HFFc6 (cell line): ENCODE data around the gene HBS1L. TPM values are rescaled to one million over a fixed set of nuclear protein-coding genes. Genes with fewer than 3 reads are reported as not detected.

Experiments
- DNase-seq: peaks from one replicate; pipeline ENCODE4 v3.0.0-alpha.2; 2018
- H3K27ac Mint-ChIP-seq: 2 replicates; pipeline ENCODE4 v1.8.0; 2020; ENCODE audit warnings: mild to moderate bottlenecking, mixed read lengths
- H3K27me3 Mint-ChIP-seq: 2 replicates; pipeline ENCODE4 v1.8.0; 2021; ENCODE audit warnings: mild to moderate bottlenecking, moderate library complexity, mixed read lengths; ENCODE audit not compliant: insufficient read depth
- H3K36me3 Mint-ChIP-seq: 2 replicates; pipeline ENCODE4 v1.8.0; 2021; ENCODE audit warnings: low read depth, mixed read lengths
- H3K4me1 Mint-ChIP-seq: 2 replicates; pipeline ENCODE4 v1.8.0; 2020; ENCODE audit warnings: low read depth, mixed read lengths
- H3K4me3 Mint-ChIP-seq: 2 replicates; pipeline ENCODE4 v1.8.0; 2020; ENCODE audit warnings: mild to moderate bottlenecking, moderate library complexity, mixed read lengths
- H3K9me3 Mint-ChIP-seq: 2 replicates; pipeline ENCODE4 v1.8.0; 2020; ENCODE audit warnings: mild to moderate bottlenecking, mixed read lengths
- total RNA-seq, 6 experiments: library from RNA; stranded (reverse); fragmentation: NEBNext Ultra II Directional; extraction: Animal tissue kit (Norgen Biotek cat#: 25700); gene quantifications; 2 replicates in 1 of 6; 3 replicates in 5 of 6; pipeline ENCODE4 v1.2.3, GENCODE V29; 2021
- TF ChIP-seq, protein P1 (sequence below): fragments of 200-600 bp; sonication (generic); IDR thresholded peaks from 2 replicates; pipeline ENCODE4 v1.5.0; 2021; ENCODE audit warnings: antibody characterized with exemption, mild to moderate bottlenecking

HBS1L gene
- total RNA-seq, 6 experiments from 2014 or later = 100 to 123 (median 107) TPM

DNA sequence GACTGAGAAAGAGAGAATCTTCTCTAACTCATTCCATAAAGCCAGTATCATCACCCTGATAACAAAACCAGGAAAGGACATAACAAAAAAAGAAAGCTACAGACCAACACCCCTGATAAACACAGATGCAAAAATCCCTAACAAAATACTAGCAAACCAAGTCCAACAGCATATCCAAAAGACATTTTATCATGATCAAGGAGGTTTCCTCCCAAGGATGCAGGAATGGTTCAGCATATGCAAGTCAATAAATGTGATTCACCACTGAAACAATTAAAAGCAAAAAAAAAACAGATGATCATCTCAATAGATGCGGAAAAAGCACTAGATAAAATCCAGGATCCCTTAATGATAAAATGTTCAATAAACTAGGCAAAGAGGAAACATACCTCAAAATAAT, 80.3 kb downstream of the HBS1L start:
- Mint-ChIP-seq H3K27me3 (no peaks in the 10 kb centered on the region; the same call in 1 of the 2 replicates), H3K4me1 (no peaks in the 10 kb centered on the region), H3K36me3 (peaks cover 35% of the 10 kb centered on the region), H3K4me3 (no peak overlapping the region), H3K27ac (no peak overlapping the region), H3K9me3 (no peaks in the 10 kb centered on the region)
- TF ChIP-seq, protein P1, sequence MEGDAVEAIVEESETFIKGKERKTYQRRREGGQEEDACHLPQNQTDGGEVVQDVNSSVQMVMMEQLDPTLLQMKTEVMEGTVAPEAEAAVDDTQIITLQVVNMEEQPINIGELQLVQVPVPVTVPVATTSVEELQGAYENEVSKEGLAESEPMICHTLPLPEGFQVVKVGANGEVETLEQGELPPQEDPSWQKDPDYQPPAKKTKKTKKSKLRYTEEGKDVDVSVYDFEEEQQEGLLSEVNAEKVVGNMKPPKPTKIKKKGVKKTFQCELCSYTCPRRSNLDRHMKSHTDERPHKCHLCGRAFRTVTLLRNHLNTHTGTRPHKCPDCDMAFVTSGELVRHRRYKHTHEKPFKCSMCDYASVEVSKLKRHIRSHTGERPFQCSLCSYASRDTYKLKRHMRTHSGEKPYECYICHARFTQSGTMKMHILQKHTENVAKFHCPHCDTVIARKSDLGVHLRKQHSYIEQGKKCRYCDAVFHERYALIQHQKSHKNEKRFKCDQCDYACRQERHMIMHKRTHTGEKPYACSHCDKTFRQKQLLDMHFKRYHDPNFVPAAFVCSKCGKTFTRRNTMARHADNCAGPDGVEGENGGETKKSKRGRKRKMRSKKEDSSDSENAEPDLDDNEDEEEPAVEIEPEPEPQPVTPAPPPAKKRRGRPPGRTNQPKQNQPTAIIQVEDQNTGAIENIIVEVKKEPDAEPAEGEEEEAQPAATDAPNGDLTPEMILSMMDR = no peak
- no peak for DNase-seq

DNA sequence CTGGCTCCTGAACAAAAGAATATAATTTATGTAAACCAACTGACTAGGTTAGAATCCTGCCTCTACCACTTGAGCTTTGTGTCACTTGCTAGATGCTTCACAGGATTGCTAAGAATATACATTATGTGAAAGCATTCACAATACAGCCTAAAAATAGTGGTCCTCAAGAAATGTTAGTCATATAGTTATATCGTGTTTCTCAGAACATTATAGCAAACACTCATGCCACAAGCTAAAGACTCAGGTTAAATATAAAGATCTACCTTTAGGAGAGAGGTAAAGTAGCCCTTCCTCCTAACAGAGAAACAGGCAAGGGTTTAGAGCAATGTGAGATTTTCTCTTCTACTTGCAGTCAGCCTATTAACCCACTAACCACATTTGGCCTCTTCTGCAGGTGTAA, 86.9 kb downstream of the HBS1L start:
- no peak for DNase-seq
- no peaks in the 10 kb centered on the region for H3K4me1 Mint-ChIP-seq
- H3K9me3 Mint-ChIP-seq = no peaks in the 10 kb centered on the region
- H3K27ac Mint-ChIP-seq = no peak overlapping the region
- peaks cover 11% of the 10 kb centered on the region for H3K36me3 Mint-ChIP-seq
- H3K4me3 Mint-ChIP-seq = no peak overlapping the region
- H3K27me3 Mint-ChIP-seq = no peaks in the 10 kb centered on the region; the same call in 1 of the 2 replicates
- TF ChIP-seq, protein P1 = no peak

DNA sequence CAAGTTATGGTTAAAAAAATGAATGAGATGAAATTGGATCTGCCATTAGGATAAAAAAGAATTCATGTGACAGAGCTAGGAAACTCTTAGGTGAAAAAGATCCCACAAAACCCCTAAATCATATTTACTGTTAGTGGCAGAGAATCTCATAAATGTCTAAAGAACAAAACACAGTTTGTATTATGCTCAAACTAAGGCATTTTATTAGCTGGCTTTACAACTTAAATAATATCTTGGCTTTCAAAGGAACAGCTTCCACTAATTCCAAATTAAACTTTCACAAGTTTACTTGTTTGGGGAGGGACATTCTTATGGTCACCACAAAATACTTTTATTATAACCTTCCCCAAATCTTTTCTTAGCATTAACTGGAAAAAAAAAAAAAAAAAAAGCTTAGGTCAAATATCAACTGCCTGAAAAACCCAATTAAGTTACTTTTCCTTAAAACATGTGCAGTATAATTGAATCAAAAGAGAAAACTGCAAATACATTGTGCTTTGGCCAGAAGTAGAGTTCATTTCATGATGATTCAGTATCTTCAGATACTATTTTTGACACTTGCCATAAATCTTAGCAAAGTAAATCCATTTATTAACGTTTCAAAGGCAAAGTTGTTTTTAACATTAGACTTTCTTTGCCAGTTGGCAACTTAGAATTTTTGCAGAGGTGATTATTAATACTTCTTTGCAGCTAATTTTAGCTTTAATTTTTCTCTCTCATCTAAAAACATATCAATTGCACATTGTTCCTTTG, 90.0 kb downstream of the HBS1L start:
- Mint-ChIP-seq H3K27me3 (no peaks in the 10 kb centered on the region), H3K4me3 (no peak overlapping the region), H3K36me3 (peaks cover 28% of the 10 kb centered on the region), H3K27ac (no peak overlapping the region), H3K4me1 (no peaks in the 10 kb centered on the region), H3K9me3 (no peaks in the 10 kb centered on the region)
- TF ChIP-seq, protein P1 = no peak
- DNase-seq = no peak

DNA sequence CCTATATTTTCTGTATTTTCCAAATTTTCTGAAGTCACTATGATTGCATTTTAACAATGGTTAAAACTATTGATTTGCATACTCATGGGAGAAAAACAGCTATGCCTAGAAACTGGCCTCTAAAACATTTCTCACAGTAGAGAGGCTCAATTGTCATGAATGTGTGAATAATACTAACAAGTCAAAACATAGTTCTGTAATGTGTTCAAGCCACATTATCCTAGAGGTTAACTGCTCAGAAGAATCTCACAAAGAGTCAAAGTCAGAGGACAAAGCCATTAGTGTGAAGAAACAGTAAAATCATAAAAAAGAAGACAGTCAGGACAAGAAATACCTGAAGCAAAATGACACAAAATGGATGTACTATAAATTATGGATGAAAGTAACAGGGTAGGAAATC, 92.2 kb downstream of the HBS1L start:
- H3K27ac Mint-ChIP-seq = no peak overlapping the region
- no peaks in the 10 kb centered on the region for H3K9me3 Mint-ChIP-seq
- H3K27me3 Mint-ChIP-seq = no peaks in the 10 kb centered on the region
- TF ChIP-seq, protein P1 = no peak
- DNase-seq = no peak
- H3K4me1 Mint-ChIP-seq = no peaks in the 10 kb centered on the region; the same call in 1 of the 2 replicates
- no peak overlapping the region for H3K4me3 Mint-ChIP-seq
- peaks cover 30% of the 10 kb centered on the region for H3K36me3 Mint-ChIP-seq

DNA sequence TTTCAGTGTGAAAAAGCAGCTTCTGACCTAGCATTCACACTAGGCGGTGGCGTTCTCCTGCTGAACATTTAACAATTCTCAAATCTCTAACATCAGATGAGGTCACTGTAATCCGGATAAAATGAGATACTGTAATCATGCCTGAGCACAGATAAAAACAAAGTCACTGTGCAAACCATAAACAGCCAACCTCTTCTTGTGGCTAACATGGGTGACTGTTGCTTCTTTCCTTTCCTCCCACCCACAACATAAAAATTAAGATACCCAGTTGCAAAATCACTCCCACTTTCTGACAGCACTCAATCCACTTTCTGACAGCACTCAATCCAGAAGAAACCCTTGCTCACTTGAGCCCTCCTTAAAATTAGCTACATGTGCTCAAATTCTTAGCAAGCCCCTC, 93.3 kb downstream of the HBS1L start:
- TF ChIP-seq, protein P1 = no peak
- no peak for DNase-seq
- Mint-ChIP-seq H3K9me3 (no peaks in the 10 kb centered on the region), H3K4me1 (no peaks in the 10 kb centered on the region; the same call in 1 of the 2 replicates), H3K27ac (no peak overlapping the region), H3K27me3 (no peaks in the 10 kb centered on the region), H3K4me3 (no peak overlapping the region), H3K36me3 (peaks cover 30% of the 10 kb centered on the region)
